22Rv1 (cell line): ENCODE results near the gene MED27.

Source experiments
- ZFX ChIP-seq: fragments of 450-650 bp; IDR thresholded peaks from 2 replicates; pipeline ENCODE4 v1.6.1; 2017; ENCODE audit warnings: antibody characterized with exemption, borderline replicate concordance
- TF ChIP-seq, protein P1 (sequence below): fragments of 450-650 bp; IDR thresholded peaks from 2 replicates; pipeline ENCODE4 v1.5.1; 2017; ENCODE audit warnings: mild to moderate bottlenecking

- TF ChIP-seq, protein P1, sequence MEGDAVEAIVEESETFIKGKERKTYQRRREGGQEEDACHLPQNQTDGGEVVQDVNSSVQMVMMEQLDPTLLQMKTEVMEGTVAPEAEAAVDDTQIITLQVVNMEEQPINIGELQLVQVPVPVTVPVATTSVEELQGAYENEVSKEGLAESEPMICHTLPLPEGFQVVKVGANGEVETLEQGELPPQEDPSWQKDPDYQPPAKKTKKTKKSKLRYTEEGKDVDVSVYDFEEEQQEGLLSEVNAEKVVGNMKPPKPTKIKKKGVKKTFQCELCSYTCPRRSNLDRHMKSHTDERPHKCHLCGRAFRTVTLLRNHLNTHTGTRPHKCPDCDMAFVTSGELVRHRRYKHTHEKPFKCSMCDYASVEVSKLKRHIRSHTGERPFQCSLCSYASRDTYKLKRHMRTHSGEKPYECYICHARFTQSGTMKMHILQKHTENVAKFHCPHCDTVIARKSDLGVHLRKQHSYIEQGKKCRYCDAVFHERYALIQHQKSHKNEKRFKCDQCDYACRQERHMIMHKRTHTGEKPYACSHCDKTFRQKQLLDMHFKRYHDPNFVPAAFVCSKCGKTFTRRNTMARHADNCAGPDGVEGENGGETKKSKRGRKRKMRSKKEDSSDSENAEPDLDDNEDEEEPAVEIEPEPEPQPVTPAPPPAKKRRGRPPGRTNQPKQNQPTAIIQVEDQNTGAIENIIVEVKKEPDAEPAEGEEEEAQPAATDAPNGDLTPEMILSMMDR, result no peak
- TF ChIP-seq ZFX, result no peak
These were observed 205.2 kb downstream of the MED27 start for GRCh38 chr9:131874447-131874846.
